Peyer's patch (tissue), 4 donors: ENCODE results near the gene SGO2.

ENCODE experiments used
- POLR2A ChIP-seq, 2 donors: fragments of 450-650 bp; IDR thresholded peaks; one replicate each; pipeline ENCODE4 v1.5.1; 2017; ENCODE audit warnings: antibody characterized with exemption in 2 of 2, mild to moderate bottlenecking in 2 of 2, moderate library complexity in 2 of 2
- TF ChIP-seq, protein P1 (sequence below), 6 experiments: fragments of 450-650 bp in 4 of 6; fragments of 200-600 bp in 2 of 6; sonication (generic) in 1 of 6; IDR thresholded peaks; one replicate each; pipeline ENCODE4 v1.5.1; 2017 to 2019; ENCODE audit warnings: antibody characterized with exemption in 6 of 6, mild to moderate bottlenecking in 3 of 6, moderate library complexity in 1 of 6

GRCh38 chr2:200619279-200619678, 93.3 kb downstream of the SGO2 start:
- TF ChIP-seq, protein P1, sequence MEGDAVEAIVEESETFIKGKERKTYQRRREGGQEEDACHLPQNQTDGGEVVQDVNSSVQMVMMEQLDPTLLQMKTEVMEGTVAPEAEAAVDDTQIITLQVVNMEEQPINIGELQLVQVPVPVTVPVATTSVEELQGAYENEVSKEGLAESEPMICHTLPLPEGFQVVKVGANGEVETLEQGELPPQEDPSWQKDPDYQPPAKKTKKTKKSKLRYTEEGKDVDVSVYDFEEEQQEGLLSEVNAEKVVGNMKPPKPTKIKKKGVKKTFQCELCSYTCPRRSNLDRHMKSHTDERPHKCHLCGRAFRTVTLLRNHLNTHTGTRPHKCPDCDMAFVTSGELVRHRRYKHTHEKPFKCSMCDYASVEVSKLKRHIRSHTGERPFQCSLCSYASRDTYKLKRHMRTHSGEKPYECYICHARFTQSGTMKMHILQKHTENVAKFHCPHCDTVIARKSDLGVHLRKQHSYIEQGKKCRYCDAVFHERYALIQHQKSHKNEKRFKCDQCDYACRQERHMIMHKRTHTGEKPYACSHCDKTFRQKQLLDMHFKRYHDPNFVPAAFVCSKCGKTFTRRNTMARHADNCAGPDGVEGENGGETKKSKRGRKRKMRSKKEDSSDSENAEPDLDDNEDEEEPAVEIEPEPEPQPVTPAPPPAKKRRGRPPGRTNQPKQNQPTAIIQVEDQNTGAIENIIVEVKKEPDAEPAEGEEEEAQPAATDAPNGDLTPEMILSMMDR (IDR thresholded peaks at IDR 0.05), result no peak
- TF ChIP-seq POLR2A (IDR thresholded peaks at IDR 0.05), result no peak
